Duodenal mucosa (tissue), 2 donors: ENCODE measurements around the gene TCEA3.
A peak's percentile ranks its signal among the peaks of the same experiment; 100 is the strongest.

ENCODE experiments used
- H3K27ac ChIP-seq: one replicate; pipeline ENCODE4 v1.7.0; 2013; ENCODE audit warnings: low read depth, low read length
- H3K27me3 ChIP-seq, 2 donors: one replicate each; pipeline ENCODE4 v1.7.0; 2013; ENCODE audit warnings: low read length in 2 of 2, control low read depth in 1 of 2; ENCODE audit not compliant: insufficient read depth in 2 of 2, control insufficient read depth in 1 of 2
- H3K36me3 ChIP-seq, 2 donors: one replicate each; pipeline ENCODE4 v1.7.0; 2013; ENCODE audit warnings: low read length in 2 of 2, control low read depth in 1 of 2; ENCODE audit not compliant: insufficient read depth in 2 of 2, control insufficient read depth in 1 of 2
- H3K4me1 ChIP-seq, 2 donors: one replicate each; pipeline ENCODE4 v1.7.0; 2013; ENCODE audit warnings: low read length in 2 of 2, control low read depth in 1 of 2; ENCODE audit not compliant: insufficient read depth in 2 of 2, control insufficient read depth in 1 of 2
- H3K4me3 ChIP-seq, 2 donors: one replicate each; pipeline ENCODE4 v1.7.0; 2013; ENCODE audit warnings: low read length in 2 of 2, low read depth in 1 of 2
- H3K9ac ChIP-seq, 2 donors: one replicate each; pipeline ENCODE4 v1.7.0; 2013; ENCODE audit warnings: low read length in 2 of 2, low read depth in 1 of 2
- H3K9me3 ChIP-seq, 2 donors: one replicate each; pipeline ENCODE4 v1.7.0; 2013; ENCODE audit warnings: low read length in 2 of 2, control low read depth in 1 of 2; ENCODE audit not compliant: control insufficient read depth in 1 of 2

The TCEA3 gene

GRCh38 chr1:23357138-23357908, 67.2 kb downstream of the TCEA3 start:
- H3K36me3 ChIP-seq = peaks cover 25 to 29% of the 10 kb centered on the region in 2 donors
- H3K4me1 ChIP-seq = no peaks in the 10 kb centered on the region
- no peak overlapping the region for H3K4me3 ChIP-seq
- no peak overlapping the region for H3K9ac ChIP-seq
- H3K9me3 ChIP-seq = peaks cover 29% of the 10 kb centered on the region in 2 donors
- no peak overlapping the region for H3K27ac ChIP-seq
- no peaks in the 10 kb centered on the region for H3K27me3 ChIP-seq

- H3K27ac ChIP-seq = no peak overlapping the region
- no peak overlapping the region for H3K9ac ChIP-seq
Measured at GRCh38 chr1:23356471-23357137, 67.9 kb downstream of the TCEA3 start.

GRCh38 chr1:23354245-23354644, 70.3 kb downstream of the TCEA3 start:
- H3K4me1 ChIP-seq = no peaks in the 10 kb centered on the region
- no peaks in the 10 kb centered on the region for H3K36me3 ChIP-seq
- no peak overlapping the region for H3K27ac ChIP-seq
- no peak overlapping the region for H3K4me3 ChIP-seq
- no peak overlapping the region for H3K9ac ChIP-seq
- H3K27me3 ChIP-seq = no peaks in the 10 kb centered on the region
- no peaks in the 10 kb centered on the region for H3K9me3 ChIP-seq

More at GRCh38 chr1:23356471-23357137, 67.9 kb downstream of the TCEA3 start:
- H3K4me1 ChIP-seq = no peaks in the 10 kb centered on the region
- peaks cover 22% of the 10 kb centered on the region in 2 donors for H3K9me3 ChIP-seq
- H3K36me3 ChIP-seq = peaks cover 17 to 22% of the 10 kb centered on the region in 2 donors
- H3K27me3 ChIP-seq = no peaks in the 10 kb centered on the region
- no peak overlapping the region for H3K4me3 ChIP-seq

GRCh38 chr1:23352096-23352695, 72.4 kb downstream of the TCEA3 start:
- Histone ChIP-seq H3K36me3 (no peaks in the 10 kb centered on the region), H3K9me3 (no peaks in the 10 kb centered on the region), H3K27me3 (no peaks in the 10 kb centered on the region), H3K9ac (no peak overlapping the region), H3K4me1 (no peaks in the 10 kb centered on the region), H3K4me3 (no peak overlapping the region), H3K27ac (no peak overlapping the region)

GRCh38 chr1:23345920-23346319, 78.6 kb downstream of the TCEA3 start:
- Histone ChIP-seq H3K9me3 (no peaks in the 10 kb centered on the region), H3K27ac (no peak overlapping the region), H3K27me3 (no peaks in the 10 kb centered on the region), H3K36me3 (no peaks in the 10 kb centered on the region), H3K4me3 (no peak overlapping the region), H3K4me1 (peaks cover 26% of the 10 kb centered on the region in 2 donors), H3K9ac (no peak overlapping the region)

GRCh38 chr1:23344987-23345472, 79.5 kb downstream of the TCEA3 start:
- H3K36me3 ChIP-seq = peaks cover 0 to 2% of the 10 kb centered on the region in 2 donors
- H3K27ac ChIP-seq = peak overlapping the region; percentile 89
- peak overlapping the region; percentile 91 to 96 for H3K4me3 ChIP-seq
- no peaks in the 10 kb centered on the region for H3K27me3 ChIP-seq
- H3K4me1 ChIP-seq = peaks cover 32 to 35% of the 10 kb centered on the region in 2 donors
- H3K9me3 ChIP-seq = no peaks in the 10 kb centered on the region
- peak overlapping the region; percentile 81 to 84 for H3K9ac ChIP-seq

- Histone ChIP-seq H3K4me1 (peaks cover 32 to 40% of the 10 kb centered on the region in 2 donors), H3K27ac (peak within 1 kb of the TSS; percentile 92), H3K27me3 (no peaks in the 10 kb centered on the region), H3K9ac (peak within 1 kb of the TSS; percentile 84 to 88), H3K9me3 (no peaks in the 10 kb centered on the region), H3K36me3 (peaks cover 0 to 2% of the 10 kb centered on the region in 2 donors), H3K4me3 (peak within 1 kb of the TSS; percentile 91 to 96)
Measured at GRCh38 chr1:23344111-23344986, 80.2 kb downstream of the TCEA3 start, which contains the start of gene HNRNPR. TSS of gene HNRNPR (minus strand) at chr1:23344284. CDS start at chr1:23341008, 3,276 bp downstream.

GRCh38 chr1:23343221-23344110, 81.1 kb downstream of the TCEA3 start:
- H3K4me1 ChIP-seq = peaks cover 32 to 47% of the 10 kb centered on the region in 2 donors
- H3K4me3 ChIP-seq = peak overlapping the region; percentile 91 to 96
- no peaks in the 10 kb centered on the region for H3K27me3 ChIP-seq
- H3K9ac ChIP-seq = peak overlapping the region; percentile 84 to 88
- H3K27ac ChIP-seq = peak overlapping the region; percentile 92
- no peaks in the 10 kb centered on the region for H3K9me3 ChIP-seq
- peaks cover 0 to 2% of the 10 kb centered on the region in 2 donors for H3K36me3 ChIP-seq
